Skin epidermis (tissue), 12 donors: Measurements from ENCODE around the gene ADAM22.

Experiments
- H3K27ac ChIP-seq, 21 experiments: fragments of 200-600 bp; sonication (generic) in 11 of 21; one replicate each; pipeline ENCODE4 v1.5.0; 2020; ENCODE audit warnings: mild to moderate bottlenecking in 3 of 21, inconsistent platforms in 2 of 21, moderate library complexity in 2 of 21
- H3K4me3 ChIP-seq, 7 experiments: fragments of 200-600 bp; sonication (generic) in 2 of 7; one replicate each; pipeline ENCODE4 v1.5.0; 2020; ENCODE audit warnings: inconsistent platforms in 2 of 7, mild to moderate bottlenecking in 2 of 7, moderate library complexity in 1 of 7

The ADAM22 gene

GRCh38 chr7:88092676-88092999 lies 158.6 kb downstream of the ADAM22 start:
- no peak overlapping the region for H3K4me3 ChIP-seq
- no peak overlapping the region for H3K27ac ChIP-seq

GRCh38 chr7:88101769-88102168 lies 167.7 kb downstream of the ADAM22 start:
- Histone ChIP-seq H3K4me3 (no peak overlapping the region), H3K27ac (no peak overlapping the region)

- H3K27ac ChIP-seq: no peak overlapping the region
- H3K4me3 ChIP-seq: no peak overlapping the region
Measured at GRCh38 chr7:88102675-88103074, 168.6 kb downstream of the ADAM22 start.

- no peak overlapping the region for H3K4me3 ChIP-seq
- no peak overlapping the region for H3K27ac ChIP-seq
Measured at GRCh38 chr7:88104732-88105131, 170.7 kb downstream of the ADAM22 start.

- H3K27ac ChIP-seq: no peak overlapping the region
- no peak overlapping the region for H3K4me3 ChIP-seq
Measured at GRCh38 chr7:88105231-88105630, 171.2 kb downstream of the ADAM22 start.

- H3K27ac ChIP-seq: no peak overlapping the region
- no peak overlapping the region for H3K4me3 ChIP-seq
Measured at GRCh38 chr7:88106434-88106833, 172.4 kb downstream of the ADAM22 start.

GRCh38 chr7:88109612-88110011 lies 175.6 kb downstream of the ADAM22 start:
- Histone ChIP-seq H3K4me3 (no peak overlapping the region), H3K27ac (no peak overlapping the region)

GRCh38 chr7:88111140-88111743 lies 177.2 kb downstream of the ADAM22 start:
- H3K27ac ChIP-seq: no peak overlapping the region
- H3K4me3 ChIP-seq: no peak overlapping the region

GRCh38 chr7:88111954-88112471 lies 178.0 kb downstream of the ADAM22 start:
- no peak overlapping the region for H3K27ac ChIP-seq
- no peak overlapping the region for H3K4me3 ChIP-seq

GRCh38 chr7:88115258-88115796 lies 181.3 kb downstream of the ADAM22 start:
- Histone ChIP-seq H3K27ac (no peak overlapping the region), H3K4me3 (no peak overlapping the region)

- H3K27ac ChIP-seq: no peak overlapping the region
- H3K4me3 ChIP-seq: no peak overlapping the region
Measured at GRCh38 chr7:88115816-88116215, 181.8 kb downstream of the ADAM22 start.

GRCh38 chr7:88116235-88116795 lies 182.3 kb downstream of the ADAM22 start:
- Histone ChIP-seq H3K4me3 (no peak overlapping the region), H3K27ac (no peak overlapping the region)

- H3K27ac ChIP-seq: no peak overlapping the region
- no peak overlapping the region for H3K4me3 ChIP-seq
Measured at GRCh38 chr7:88117325-88117724, 183.3 kb downstream of the ADAM22 start.

GRCh38 chr7:88121335-88121734 lies 187.3 kb downstream of the ADAM22 start:
- Histone ChIP-seq H3K27ac (no peak overlapping the region), H3K4me3 (no peak overlapping the region)

- H3K4me3 ChIP-seq: no peak overlapping the region
- H3K27ac ChIP-seq: no peak overlapping the region
Measured at GRCh38 chr7:88127637-88128290, 193.7 kb downstream of the ADAM22 start.

- H3K27ac ChIP-seq: no peak overlapping the region
- no peak overlapping the region for H3K4me3 ChIP-seq
Measured at GRCh38 chr7:88132725-88133124, 198.7 kb downstream of the ADAM22 start.

GRCh38 chr7:88140947-88141346 lies 206.9 kb downstream of the ADAM22 start:
- Histone ChIP-seq H3K4me3 (no peak overlapping the region), H3K27ac (no peak overlapping the region)

GRCh38 chr7:88141479-88141878 lies 207.4 kb downstream of the ADAM22 start:
- Histone ChIP-seq H3K4me3 (no peak overlapping the region), H3K27ac (no peak overlapping the region)

- no peak overlapping the region for H3K27ac ChIP-seq
- H3K4me3 ChIP-seq: no peak overlapping the region
Measured at GRCh38 chr7:88141953-88142352, 207.9 kb downstream of the ADAM22 start.

GRCh38 chr7:88146616-88147015 lies 212.6 kb downstream of the ADAM22 start:
- Histone ChIP-seq H3K27ac (no peak overlapping the region), H3K4me3 (no peak overlapping the region)

GRCh38 chr7:88147341-88147740 lies 213.3 kb downstream of the ADAM22 start:
- no peak overlapping the region for H3K4me3 ChIP-seq
- no peak overlapping the region for H3K27ac ChIP-seq
